GM18861 (cell line): ENCODE measurements around the gene CDO1.

Experiments
- ATAC-seq: cut with Tn5 transposase; IDR thresholded peaks from one replicate; pipeline ENCODE4 v1.9.1; 2021; ENCODE audit not compliant: unreplicated experiment

Gene CDO1

DNA sequence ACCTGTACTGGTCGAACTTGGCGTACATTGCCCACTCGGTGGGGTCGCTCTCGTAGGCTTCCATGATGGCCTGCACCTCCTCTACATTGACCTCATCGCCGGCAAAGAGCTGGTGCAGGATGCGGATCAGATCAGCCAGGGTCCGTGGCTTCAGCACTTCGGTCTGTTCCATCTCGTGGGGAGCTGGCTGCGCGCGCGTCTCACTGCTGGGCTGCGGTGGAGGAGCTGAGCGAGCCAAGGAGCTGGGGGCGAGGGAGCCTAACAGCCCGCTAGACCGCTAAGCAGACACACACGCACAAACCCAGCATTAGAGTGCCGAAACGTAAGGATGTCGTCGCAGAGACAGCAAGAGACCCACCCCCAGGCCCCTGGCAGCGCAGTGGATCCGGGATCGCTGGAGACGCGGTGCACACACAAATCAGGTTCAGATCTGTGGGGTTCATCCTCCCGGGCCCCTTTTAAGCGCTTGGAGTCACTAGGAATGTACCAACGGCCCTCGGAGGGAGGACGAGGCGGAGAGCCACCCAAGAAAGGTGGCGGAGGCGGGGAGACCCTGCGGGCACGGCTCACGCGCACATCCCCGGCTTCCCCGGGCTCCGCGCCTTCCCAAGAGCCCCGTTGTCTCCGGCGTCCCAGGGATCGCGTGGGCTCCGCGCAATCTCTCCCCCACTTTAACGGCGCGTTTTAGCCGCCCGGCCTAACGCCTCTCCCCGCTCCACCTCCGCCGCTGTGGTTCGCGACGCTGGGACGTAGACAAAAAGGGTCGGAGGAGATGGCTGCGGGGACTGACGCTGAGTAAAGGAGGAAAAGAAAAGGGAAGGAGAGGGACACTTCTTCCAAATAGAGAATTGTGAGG is at the start of gene CDO1:
Gene CDO1 (minus strand): TSS at position 434 of the 856 bp plus-strand sequence. CDS start 262 bp downstream, at position 172.
- no peak for ATAC-seq

DNA sequence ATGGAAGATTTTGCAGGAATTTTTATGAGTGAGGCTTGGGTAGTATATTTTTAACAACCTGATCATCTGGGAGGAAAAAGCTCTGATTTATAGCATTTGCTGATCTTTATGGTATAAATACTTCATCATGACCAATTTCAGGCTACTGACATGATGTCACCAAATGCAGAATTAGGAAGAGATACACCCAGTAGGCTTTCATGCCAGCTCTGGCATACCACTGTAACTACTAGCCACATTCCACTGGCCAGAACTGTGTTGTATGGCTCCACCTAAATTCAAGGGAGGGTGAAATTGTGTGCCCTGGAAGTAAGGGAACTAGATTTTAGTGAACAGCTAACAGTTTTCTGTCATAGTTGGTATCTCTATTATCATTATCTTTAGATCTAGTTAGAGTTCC is 42.9 kb upstream of the CDO1 start:
- no peak for ATAC-seq

DNA sequence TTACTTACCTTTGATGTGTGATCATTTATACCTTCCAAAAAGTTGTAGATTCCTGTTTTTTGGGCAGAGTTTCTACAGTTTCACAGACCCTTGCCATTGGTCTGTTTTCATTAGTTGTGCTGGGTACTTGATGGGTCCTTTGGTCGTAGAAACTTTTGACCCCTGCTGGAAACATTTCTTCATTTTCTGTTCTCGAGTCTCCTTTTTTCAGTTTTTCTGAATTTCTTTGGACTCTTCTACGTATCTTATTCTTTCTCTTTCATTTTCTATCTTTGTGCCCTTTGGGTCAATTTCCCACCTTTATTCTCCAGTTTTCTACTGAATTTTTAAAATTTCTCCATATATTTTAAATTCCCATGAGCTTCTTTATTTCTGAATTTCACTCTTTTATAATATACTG is 41.9 kb upstream of the CDO1 start:
- no peak for ATAC-seq

DNA sequence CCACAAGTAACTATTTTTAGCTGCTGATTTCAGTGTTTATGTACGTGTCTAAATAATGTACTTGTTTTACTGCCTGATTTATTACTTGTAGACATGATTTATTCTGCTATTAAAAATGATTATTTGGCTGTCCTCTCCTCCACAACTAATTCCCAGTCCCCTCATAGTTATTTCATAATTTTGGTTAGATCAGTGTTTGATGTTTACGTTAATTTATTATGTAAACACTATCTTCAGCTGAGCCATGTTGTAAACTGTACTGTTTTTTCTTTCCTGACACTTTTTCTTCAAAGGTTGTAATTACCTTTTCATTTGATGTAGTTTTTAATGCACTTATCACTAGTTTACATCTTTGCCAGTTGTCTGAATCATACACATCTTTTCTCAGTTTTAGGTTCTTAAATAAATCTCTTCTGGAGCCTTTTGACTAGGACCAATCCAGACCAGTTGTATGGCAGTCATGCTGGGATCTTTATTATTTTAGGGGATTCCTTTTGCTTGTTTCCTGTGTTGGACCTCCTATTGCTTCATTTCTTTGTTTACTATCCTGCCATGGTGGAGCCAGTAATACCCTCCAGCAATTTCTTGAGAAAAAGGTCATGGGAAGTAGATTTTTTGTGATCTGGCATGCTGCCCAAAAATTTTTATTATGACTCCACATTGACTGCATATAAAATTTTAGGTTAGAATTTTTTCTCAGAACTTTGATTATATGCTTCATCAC is 41.3 kb upstream of the CDO1 start:
- ATAC-seq: no peak

DNA sequence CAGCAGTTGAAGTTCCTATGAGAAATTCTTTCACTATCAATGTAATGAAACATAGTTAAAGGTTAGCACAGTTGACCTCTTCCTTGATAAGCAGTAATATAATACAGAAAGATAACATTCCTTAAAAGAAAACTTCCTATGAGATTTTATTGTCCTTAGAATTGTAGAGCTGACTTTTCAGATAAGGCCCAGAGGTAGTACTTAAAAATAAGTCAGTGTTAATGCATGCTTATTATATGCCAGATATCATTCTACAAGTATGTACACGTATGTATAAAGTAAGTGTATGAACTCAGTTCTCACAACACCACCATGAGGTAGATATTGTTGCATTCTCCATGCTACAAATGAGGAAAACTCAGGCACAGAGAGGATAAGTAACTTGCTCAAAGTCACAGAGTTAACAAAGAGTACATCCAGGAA is 40.6 kb upstream of the CDO1 start:
- ATAC-seq: no peak

DNA sequence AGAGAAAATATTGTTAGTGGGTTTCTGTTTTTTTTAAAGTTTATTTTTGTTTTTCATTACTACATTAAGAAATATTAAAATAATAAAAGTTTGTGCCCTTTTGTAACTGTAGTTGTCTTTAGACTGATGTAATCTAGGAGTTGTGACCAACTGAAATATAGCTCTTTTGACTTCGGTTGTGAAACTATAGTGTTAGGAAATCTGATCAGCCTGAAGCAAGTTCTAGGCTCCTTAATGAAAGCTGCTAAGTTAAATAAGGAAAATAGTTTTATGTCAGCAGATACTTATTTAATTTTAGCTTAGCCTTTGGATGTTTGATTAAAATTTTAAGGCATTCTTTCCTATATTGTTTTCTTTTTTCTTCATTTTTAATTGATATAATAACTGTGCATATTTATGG is 39.5 kb upstream of the CDO1 start:
- ATAC-seq: no peak

DNA sequence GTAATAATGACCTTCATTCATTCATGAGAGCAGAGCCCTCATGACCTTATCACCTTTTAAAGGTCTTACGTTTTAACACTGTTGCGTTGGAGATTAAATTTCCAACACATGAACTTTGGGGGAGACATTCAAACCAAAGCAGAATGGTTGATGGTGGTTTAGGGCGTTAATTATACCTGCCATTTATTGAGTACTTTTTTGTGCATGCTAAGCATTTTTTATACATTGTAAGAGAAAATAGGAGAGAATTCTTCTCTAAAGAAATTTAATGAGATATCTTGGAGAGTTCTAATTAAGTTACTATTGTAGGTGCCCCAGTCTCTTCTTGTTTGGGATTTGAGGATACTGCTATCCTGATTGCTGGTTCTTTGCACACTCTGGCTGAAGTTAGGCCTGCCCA is 37.7 kb upstream of the CDO1 start:
- no peak for ATAC-seq

DNA sequence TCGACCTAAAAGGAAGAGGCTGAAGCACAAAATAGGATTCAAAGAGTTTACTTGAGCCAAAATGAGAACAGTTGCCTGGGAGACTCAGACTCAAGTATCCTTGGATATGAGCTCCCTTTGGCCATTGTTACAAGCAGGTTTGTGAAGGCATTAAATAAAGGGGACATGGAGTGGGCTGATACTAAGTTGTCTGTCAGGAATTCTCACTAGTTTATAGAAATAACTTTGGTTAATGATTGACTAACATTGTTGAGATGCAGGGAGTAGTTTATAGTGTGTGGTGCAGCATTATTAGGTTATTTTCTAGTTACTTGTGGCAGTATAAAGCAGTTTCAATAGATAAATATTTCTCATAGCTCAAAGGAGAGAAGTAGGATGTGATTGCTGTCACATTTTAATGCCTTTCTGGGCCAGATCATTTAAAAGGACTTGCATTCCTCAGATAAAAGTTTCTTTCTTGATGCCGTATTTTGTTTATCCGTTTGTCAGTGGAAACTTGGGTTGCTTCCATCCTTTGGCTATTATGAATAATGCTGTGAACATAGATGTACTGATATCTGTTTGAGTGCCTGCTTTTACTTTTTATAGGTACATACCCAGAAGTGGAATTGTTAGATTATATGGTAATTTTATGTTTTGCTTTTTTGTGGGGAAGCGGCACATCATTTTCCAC is 34.4 kb upstream of the CDO1 start:
- ATAC-seq: no peak

DNA sequence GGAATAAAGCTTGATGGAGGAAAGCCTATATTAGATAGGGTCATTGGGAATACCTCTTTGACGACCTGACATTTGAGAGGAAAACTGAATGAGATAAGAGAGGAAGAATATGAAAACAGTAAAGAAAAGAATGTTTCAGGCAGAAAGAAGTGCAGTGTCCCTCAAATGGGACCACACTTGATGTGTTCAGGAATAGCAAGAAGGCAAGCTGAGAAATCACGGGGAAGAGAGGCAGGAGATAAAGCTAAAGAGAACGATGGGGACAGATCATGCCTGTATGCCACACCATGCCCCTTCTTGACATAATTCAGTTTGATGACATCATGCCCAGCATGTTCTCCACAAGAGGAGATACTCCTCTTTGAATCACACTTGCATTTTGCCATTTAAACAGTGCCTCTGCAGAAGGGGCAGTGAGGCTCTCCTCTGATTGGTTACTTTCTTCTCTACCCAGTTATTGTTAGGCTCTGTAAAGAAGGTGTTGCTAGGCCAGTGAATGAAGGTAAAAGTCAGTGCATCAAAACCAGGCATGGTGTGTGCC is 32.9 kb upstream of the CDO1 start:
- ATAC-seq: no peak

DNA sequence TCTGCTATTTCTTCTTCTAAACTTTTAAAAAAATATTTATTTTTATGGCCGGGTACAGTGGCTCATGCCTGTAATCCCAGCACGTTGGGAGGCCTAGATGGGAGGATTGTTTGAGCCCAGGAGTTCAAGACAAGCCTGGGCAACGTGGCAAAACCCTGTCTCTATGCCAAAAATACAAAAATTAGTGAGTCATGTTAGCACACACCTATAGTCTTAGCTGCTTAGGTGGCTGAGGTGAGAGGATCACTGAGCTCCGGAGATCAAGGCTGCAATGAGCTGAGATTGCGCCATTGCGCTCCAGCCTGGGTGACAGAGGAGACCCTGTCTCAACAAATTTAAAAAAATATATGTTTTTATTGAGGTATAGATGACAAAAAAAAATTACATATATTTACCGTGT is 30.8 kb upstream of the CDO1 start:
- ATAC-seq: no peak

DNA sequence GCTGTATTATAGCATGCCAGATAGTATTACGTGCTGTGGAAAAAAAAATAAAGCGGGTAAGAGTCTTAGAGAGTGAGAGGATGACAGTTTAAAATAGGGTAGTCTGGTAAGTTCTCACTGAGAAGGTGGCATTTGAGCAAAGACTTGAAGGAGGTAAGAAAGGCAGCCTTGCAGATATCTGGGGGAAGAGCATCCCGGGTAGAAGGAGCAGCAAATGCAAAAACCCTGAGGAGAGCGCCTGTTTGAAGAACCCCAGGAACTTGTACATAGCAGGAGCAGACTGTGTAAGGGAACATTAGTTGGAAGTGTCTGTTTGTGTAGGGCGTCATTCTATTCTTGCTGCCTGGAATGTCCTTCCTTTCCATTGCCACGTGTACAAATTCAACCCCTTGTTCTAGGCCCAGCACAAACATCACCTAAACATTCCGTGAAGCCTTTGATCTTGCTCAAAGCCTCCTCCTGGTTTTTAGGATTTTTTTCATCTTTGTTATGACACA is 27.9 kb upstream of the CDO1 start:
- no peak for ATAC-seq

DNA sequence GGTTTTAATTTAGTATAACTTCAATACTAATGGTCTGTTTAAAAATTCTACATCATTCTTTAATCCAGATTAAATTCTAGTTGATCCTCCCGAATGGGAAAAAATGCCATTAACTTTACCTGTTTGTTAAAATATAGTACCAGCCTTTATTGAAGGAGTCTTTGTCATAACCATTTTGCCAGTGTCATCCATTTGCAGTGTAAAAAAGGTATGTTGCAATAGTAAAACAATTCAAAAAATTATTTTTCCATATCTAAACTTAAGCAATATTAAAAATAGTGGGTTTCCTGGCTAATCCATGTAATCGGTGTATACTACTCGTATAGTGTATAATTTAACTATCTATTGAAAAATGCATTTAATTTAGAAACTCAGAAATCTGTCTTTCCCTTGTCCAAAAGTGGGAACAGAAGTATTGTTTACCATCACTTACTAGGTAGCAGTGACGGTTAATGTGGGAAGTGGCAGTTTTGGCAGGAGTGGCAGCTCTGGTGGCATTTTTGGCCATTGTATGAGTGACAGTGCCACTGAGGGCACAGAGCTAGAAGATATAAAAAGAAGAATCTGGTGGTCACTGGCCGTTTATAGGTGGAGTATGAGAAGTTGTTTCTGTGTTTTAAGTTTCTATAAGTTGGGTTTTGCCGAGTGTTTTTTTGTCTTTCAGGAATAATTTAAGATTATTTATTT is 27.1 kb upstream of the CDO1 start:
- no peak for ATAC-seq

DNA sequence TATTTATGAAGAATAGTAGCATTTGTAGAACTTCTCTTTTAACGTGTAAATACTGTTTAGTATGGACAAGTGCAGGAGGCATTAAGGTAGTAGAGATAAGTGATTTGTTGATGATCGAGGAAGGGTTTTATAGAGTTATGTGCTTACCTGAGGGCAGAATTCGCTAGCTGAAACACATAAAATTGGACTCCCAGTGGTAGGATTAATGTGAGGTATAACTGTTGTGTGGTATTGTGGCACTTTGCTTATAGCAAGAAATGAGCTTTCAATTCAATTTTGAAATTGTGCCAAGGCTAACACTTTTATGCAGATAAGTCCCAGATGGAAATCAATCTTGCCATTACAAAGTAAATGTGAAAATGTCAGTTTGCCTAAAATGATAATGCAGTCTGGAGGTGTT is 26.5 kb upstream of the CDO1 start:
- ATAC-seq: no peak

DNA sequence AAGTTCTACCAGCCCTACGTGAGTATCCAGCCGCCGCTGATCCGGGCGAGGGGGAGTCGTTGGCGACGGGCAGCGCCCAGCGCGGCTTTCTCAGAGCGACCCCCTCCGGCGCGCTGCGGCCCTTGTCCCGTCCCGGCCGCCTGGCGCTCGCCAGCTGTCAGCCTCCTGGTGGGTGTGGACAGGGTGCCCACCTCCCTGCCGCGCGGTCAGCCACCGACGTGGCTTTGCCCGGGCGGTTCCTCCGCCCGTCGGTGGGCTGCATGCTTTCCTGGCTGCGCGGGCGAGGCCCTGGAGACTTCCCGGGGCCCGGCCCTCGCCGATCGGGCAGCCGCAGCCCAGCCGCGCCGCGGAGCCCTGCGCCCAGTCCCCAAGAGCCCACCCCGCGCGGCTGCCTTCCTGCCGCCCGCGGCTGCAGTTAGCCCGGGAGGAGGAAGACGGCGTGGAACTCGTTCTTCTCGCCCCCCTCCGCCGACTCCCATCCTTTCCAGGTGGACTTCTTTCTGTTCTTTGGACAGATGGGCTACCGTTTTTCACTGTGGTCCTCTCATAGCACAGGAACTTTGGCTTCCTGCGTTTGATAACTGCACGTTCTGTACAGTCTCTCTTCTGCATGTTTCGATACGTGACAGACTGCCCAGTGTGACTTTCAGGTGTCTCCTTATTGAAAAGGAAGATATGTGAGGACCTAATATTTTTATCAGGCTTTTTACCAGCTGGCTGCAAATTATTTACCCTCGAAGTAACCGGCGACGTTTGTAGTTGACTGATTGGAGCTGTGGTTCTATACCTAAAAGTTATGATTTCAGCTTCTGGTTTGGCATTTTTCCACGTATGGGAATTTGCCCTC is 25.9 kb upstream of the CDO1 start:
- ATAC-seq: peak; percentile 27

DNA sequence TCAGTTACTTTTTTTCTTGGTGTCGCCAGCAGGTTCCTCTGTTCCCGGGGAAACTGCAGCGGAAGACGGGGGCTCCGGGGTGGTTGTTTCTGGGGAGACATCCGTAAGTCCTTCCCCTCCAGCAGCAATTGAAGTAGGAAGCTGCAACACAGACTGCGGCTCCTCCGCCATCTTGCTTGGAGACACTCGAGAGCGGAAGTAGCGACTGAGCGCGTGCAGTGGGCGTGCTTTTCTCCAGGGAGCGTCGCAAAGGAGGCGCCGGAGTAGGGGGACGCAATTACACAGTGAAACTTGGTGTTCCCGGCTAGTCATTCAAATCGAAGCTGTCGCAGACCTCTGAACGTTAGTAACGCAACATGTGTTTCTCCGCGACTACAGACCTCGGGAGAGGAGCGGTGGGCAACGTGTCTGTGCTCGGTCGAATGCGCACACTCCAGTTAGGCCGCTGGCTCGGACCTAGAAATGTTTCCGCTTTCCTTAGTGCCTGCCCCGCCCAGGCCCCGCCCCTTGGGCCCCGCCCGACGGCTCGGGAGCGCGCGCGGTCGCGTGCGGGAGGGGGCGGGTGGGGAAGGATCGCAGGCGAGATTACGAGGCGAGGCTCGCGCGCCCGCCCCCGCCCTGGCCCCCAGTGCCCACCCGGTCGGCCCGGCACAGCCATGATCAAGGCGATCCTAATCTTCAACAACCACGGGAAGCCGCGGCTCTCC is 25.1 kb upstream of the CDO1 start, which contains the start of the genes AP3S1 and ATG12:
Gene AP3S1 (plus strand): TSS at position 554 of the 707 bp plus-strand sequence. CDS start 103 bp downstream, at position 657.
Gene ATG12 (minus strand): TSS at position 184 of the 707 bp plus-strand sequence. CDS start 13 bp downstream, at position 171.
- ATAC-seq: peak; percentile 63

DNA sequence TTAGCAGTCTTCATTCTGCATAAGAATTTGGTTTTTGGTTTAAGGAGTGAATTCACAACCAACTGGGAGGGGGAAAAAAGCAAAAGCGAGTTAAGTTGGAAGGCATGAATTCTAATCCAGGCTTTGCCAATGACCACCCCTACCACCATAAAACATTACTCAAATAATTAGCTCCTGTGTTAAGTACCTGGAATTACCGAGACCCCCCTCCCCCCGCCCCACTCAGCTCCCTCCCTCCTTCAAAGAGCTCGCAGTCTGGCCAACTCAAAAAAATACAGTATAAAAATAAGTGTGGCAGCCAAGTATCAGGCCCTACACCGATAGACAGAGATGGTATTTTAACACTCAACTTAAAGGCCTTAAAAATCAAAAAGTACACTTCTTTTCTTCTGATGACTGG is 24.4 kb upstream of the CDO1 start:
- no peak for ATAC-seq

DNA sequence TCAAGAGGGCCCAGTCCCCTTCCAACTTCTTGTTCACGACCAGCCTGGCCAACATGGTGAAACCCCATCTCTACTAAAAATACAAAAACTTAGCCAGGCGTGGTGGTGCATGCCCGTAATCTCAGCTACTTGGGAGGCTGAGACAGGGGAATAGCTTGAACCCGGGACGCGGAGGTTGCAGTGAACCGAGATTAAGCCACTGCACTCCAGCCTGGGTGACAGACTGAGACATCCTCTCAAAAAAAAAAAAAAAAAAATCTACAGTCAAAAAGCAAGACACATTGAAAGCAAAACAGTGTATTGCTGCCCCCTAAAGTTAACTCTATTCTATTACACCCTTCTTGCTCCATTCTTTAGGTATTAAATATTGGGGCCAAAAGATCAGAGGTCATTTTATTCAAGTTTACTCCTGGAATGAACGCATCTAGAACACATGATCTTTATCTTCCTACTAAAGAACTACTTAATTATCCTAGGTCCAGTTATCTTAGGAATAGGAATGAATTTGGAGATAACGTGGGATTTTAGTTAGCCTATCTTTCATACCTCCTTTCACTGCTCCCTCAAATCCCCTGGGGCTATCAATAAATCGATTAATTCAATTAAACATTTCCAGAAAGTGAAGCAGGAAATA is 22.5 kb upstream of the CDO1 start:
- ATAC-seq: peak; percentile 27

DNA sequence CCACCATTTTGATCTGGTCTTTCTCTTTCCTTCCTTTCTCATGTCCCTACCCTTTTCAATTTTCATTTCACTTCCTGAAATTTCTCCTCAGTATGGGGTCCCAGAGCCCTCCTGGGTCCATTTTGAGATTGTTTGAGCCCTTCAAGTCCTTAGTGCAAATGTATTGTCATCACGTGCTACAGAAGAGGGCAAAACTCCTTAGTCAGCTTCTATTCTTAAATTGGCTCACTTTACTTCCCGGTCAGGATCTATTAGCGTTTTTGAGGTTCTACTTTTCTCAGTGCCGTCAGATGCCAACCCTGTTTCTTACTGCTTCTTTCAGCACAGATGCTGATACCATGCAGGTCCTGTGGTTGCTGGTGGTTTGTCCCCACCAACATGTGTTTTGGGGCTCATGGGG is 19.0 kb upstream of the CDO1 start:
- no peak for ATAC-seq
